Measurements from ENCODE around the gene KIF24.

DNA sequence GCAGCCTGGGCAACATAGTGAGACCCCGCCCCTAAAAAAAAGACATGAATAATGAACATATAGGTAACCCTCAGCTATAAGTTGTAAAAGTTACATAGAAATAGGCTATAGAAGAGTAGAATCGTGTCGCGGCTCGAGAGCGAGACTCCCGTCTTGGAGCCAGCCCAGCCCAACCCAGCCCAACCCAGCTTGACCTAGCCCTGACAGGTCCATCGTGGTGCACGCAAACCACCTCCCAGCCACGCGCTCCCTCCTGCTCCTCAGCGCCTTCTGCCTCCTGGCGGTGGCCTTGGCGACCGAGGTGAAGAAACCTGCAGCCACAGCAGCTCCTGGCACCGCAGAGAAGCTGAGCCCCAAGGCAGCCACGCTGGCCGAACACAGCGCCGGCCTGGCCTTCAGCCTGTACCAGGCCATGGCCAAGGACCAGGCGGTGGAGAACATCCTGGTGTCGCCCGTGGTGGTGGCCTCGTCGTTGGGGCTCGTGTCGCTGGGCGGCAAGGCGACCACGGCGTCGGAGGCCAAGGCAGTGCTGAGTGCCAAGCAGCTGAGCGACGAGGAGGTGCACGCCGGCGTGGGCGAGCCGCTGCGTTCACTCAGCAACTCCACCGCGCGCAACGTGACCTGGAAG lies 10.8 kb downstream of the KIF24 start:
- TF ChIP-seq, protein P1, sequence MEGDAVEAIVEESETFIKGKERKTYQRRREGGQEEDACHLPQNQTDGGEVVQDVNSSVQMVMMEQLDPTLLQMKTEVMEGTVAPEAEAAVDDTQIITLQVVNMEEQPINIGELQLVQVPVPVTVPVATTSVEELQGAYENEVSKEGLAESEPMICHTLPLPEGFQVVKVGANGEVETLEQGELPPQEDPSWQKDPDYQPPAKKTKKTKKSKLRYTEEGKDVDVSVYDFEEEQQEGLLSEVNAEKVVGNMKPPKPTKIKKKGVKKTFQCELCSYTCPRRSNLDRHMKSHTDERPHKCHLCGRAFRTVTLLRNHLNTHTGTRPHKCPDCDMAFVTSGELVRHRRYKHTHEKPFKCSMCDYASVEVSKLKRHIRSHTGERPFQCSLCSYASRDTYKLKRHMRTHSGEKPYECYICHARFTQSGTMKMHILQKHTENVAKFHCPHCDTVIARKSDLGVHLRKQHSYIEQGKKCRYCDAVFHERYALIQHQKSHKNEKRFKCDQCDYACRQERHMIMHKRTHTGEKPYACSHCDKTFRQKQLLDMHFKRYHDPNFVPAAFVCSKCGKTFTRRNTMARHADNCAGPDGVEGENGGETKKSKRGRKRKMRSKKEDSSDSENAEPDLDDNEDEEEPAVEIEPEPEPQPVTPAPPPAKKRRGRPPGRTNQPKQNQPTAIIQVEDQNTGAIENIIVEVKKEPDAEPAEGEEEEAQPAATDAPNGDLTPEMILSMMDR (IDR thresholded peaks at IDR 0.05) = no peak
- TF ChIP-seq POLR2A (IDR thresholded peaks at IDR 0.05) = no peak
